Measurements from ENCODE around the gene ALG8.

GRCh38 chr11:78112582-78113275 is 26.7 kb downstream of the ALG8 start:
- TF ChIP-seq GABPA (IDR thresholded peaks at IDR 0.05; ENCODE audit: borderline replicate concordance, insufficient read depth, low read length) (no peak), SP1 (IDR thresholded peaks at IDR 0.05; ENCODE audit: low read depth, low read length) (no peak), TAF1 (IDR thresholded peaks at IDR 0.05; ENCODE audit: low read depth, low read length) (no peak), POLR2A (IDR thresholded peaks at IDR 0.05; ENCODE audit: control extremely low read depth in 1 of 2, low read depth in 2 of 2, low read length in 2 of 2) (no peak), SIN3A (conservative IDR thresholded peaks at IDR 0.05 in 1 of 2, IDR thresholded peaks at IDR 0.05 in 1 of 2; ENCODE audit: low read depth in 1 of 2, low read length in 2 of 2) (no peak), RFX5 (IDR thresholded peaks at IDR 0.05; ENCODE audit: borderline replicate concordance, low read depth, low read length) (no peak), EZH2 (IDR thresholded peaks at IDR 0.05; ENCODE audit: low read depth, low read length, severe bottlenecking) (no peak), ZNF274 (IDR thresholded peaks at IDR 0.05; ENCODE audit: borderline replicate concordance, extremely low read depth, low read length) (no peak), HDAC6 (IDR thresholded peaks at IDR 0.05; ENCODE audit: low read depth, low read length) (no peak)
- TF ChIP-seq, protein P1, sequence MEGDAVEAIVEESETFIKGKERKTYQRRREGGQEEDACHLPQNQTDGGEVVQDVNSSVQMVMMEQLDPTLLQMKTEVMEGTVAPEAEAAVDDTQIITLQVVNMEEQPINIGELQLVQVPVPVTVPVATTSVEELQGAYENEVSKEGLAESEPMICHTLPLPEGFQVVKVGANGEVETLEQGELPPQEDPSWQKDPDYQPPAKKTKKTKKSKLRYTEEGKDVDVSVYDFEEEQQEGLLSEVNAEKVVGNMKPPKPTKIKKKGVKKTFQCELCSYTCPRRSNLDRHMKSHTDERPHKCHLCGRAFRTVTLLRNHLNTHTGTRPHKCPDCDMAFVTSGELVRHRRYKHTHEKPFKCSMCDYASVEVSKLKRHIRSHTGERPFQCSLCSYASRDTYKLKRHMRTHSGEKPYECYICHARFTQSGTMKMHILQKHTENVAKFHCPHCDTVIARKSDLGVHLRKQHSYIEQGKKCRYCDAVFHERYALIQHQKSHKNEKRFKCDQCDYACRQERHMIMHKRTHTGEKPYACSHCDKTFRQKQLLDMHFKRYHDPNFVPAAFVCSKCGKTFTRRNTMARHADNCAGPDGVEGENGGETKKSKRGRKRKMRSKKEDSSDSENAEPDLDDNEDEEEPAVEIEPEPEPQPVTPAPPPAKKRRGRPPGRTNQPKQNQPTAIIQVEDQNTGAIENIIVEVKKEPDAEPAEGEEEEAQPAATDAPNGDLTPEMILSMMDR (IDR thresholded peaks at IDR 0.05; ENCODE audit: control extremely low read depth in 1 of 3, insufficient read depth in 1 of 3, low read depth in 1 of 3, low read length in 3 of 3) = no peak
- TF ChIP-seq, protein P2, sequence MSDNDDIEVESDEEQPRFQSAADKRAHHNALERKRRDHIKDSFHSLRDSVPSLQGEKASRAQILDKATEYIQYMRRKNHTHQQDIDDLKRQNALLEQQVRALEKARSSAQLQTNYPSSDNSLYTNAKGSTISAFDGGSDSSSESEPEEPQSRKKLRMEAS (IDR thresholded peaks at IDR 0.05) = no peak
